Chondrocyte (in vitro differentiated cells): ENCODE data around the gene CXCR5. TPM values are rescaled to one million over a fixed set of nuclear protein-coding genes. Genes with fewer than 3 reads are reported as not detected.

Experiments used
- DNase-seq: peaks from one replicate; pipeline ENCODE4 v3.0.0; 2021; ENCODE audit warnings: mixed read lengths, low spot score
- H3K27ac Mint-ChIP-seq: one replicate; pipeline ENCODE4 v1.8.0; 2021; ENCODE audit warnings: mild to moderate bottlenecking, moderate library complexity, mixed read lengths; ENCODE audit not compliant: unreplicated experiment
- H3K27me3 Mint-ChIP-seq: 2 replicates; pipeline ENCODE4 v1.8.0; 2021; ENCODE audit warnings: low read depth, mixed read lengths
- H3K36me3 Mint-ChIP-seq: 2 replicates; pipeline ENCODE4 v1.8.0; 2021; ENCODE audit warnings: low read depth, mixed read lengths
- H3K4me1 Mint-ChIP-seq: 2 replicates; pipeline ENCODE4 v1.8.0; 2021; ENCODE audit warnings: low read depth, mild to moderate bottlenecking, mixed read lengths
- H3K4me3 Mint-ChIP-seq: one replicate; pipeline ENCODE4 v1.8.0; 2021; ENCODE audit warnings: mild to moderate bottlenecking, moderate library complexity, mixed read lengths; ENCODE audit not compliant: unreplicated experiment
- H3K9me3 Mint-ChIP-seq: 2 replicates; pipeline ENCODE4 v1.8.0; 2021; ENCODE audit warnings: low read depth, mixed read lengths
- total RNA-seq: library from RNA; stranded (reverse); gene quantifications from 3 replicates; pipeline ENCODE4 v1.2.1, GENCODE V29; 2021
- TF ChIP-seq, protein P1 (sequence below): fragments of 200-600 bp; sonication (generic); IDR thresholded peaks from 2 replicates; pipeline ENCODE4 v1.5.0; 2021; ENCODE audit warnings: antibody characterized with exemption, mild to moderate bottlenecking, moderate library complexity

CXCR5 gene
- total RNA-seq, 1 donor from 2014 or later: 0.07 TPM

GRCh38 chr11:118910309-118911112 is 26.8 kb downstream of the CXCR5 start:
- peak; percentile 95 for DNase-seq
- Mint-ChIP-seq H3K27me3 (no peaks in the 10 kb centered on the region), H3K9me3 (no peaks in the 10 kb centered on the region), H3K36me3 (peaks cover 9% of the 10 kb centered on the region), H3K27ac (peak overlapping the region; percentile 100), H3K4me3 (peak overlapping the region; percentile 69), H3K4me1 (peaks cover 80% of the 10 kb centered on the region)
- TF ChIP-seq, protein P1, sequence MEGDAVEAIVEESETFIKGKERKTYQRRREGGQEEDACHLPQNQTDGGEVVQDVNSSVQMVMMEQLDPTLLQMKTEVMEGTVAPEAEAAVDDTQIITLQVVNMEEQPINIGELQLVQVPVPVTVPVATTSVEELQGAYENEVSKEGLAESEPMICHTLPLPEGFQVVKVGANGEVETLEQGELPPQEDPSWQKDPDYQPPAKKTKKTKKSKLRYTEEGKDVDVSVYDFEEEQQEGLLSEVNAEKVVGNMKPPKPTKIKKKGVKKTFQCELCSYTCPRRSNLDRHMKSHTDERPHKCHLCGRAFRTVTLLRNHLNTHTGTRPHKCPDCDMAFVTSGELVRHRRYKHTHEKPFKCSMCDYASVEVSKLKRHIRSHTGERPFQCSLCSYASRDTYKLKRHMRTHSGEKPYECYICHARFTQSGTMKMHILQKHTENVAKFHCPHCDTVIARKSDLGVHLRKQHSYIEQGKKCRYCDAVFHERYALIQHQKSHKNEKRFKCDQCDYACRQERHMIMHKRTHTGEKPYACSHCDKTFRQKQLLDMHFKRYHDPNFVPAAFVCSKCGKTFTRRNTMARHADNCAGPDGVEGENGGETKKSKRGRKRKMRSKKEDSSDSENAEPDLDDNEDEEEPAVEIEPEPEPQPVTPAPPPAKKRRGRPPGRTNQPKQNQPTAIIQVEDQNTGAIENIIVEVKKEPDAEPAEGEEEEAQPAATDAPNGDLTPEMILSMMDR: peak; percentile 27

DNA sequence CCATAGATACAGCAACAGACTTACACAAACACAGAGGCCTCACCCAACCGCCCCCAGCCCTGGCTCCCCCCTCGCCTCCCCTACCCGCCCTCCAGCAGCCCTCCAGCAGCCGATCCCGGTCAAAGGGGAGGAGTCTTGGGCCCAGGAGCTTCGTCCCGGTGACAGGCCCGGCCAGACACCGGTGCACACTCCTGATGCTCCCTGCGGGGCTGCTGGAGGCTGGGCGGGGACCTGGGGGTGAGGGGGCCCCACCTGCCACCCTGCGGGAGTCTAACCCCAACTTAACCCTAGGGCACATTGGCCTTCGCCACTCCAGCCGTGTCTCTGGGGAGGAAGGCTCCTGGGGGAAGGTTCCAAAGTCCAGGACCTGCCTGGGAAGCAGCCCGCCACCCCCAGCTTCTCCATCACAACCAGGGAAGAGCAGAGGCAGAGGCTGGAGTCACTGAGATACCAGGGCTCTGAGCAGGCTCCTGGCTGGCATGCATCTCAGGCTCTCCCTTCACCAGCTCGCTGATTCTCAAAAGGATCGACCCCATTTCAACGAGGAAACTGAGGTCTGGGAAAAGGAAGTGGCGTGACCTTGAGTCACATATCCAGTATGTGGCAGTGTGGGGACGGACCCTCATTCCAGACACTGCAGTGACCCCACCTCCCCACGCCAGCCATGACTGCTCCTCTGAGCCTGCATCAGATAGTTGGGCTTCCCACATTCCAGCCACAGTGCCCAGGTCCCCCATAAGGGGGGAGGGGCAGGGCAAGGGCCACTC is 27.6 kb downstream of the CXCR5 start:
- Mint-ChIP-seq H3K27ac (peak overlapping the region; percentile 100), H3K4me1 (peaks cover 88% of the 10 kb centered on the region), H3K4me3 (peak overlapping the region; percentile 69), H3K27me3 (no peaks in the 10 kb centered on the region), H3K9me3 (no peaks in the 10 kb centered on the region), H3K36me3 (peaks cover 9% of the 10 kb centered on the region)
- TF ChIP-seq, protein P1: no peak
- DNase-seq: peak; percentile 87

DNA sequence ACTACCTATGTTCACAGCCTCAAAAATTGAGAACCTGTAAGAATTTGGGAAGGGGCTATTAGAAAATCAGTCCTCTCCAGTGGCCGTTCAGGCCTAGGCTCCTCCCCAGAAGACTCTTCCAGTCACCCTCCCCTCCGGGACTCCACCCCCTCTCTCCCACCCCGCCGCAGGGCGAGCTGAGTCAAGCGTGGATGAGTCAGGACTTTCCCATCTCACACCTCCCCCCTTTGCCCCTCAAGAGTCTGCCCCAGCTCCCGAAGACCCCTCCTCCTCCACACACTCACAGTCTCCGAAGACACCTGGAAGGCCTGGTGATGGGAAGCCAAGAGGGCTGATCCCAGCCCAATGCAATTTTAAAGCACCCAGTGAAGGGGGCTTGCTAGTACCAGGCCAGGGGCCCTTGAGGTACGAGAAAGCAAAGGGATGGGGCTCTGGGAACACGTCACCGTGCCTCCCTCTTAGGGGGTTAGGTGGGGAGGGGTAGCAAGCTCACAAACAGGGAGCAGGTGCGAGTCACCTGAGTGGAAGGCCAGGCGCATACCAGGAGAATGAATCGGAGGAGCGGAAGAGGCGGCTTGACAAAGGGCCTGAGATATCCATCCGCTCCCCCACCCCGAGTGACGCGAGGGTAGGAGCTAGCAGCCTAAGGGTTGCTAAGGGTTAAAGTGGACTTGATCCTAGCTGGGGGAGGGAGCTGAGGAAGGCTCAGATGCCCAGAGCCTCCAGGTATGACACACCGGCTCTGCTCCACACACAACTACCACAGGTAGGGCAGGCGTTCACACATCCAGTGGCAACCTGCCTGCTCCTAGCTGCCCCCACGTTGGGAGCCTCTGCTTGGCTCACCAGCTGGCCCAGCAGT is 28.4 kb downstream of the CXCR5 start:
- Mint-ChIP-seq H3K4me3 (peak overlapping the region; percentile 65), H3K27me3 (no peaks in the 10 kb centered on the region), H3K9me3 (no peaks in the 10 kb centered on the region), H3K4me1 (peaks cover 91% of the 10 kb centered on the region), H3K36me3 (peaks cover 4% of the 10 kb centered on the region), H3K27ac (peak overlapping the region; percentile 100)
- DNase-seq: peak; percentile 95
- TF ChIP-seq, protein P1: no peak

- no peak for DNase-seq
- H3K4me3 Mint-ChIP-seq: no peak overlapping the region
- TF ChIP-seq, protein P1: no peak
- peak overlapping the region; percentile 100 for H3K27ac Mint-ChIP-seq
- peaks cover 91% of the 10 kb centered on the region for H3K4me1 Mint-ChIP-seq
- H3K9me3 Mint-ChIP-seq: no peaks in the 10 kb centered on the region
- H3K36me3 Mint-ChIP-seq: no peaks in the 10 kb centered on the region
- H3K27me3 Mint-ChIP-seq: no peaks in the 10 kb centered on the region
Measured at GRCh38 chr11:118912742-118913410, 29.2 kb downstream of the CXCR5 start.
